Fibroblast of lung (primary cell): Measurements from ENCODE around the gene NFATC3. TPM values are rescaled to one million over a fixed set of nuclear protein-coding genes. Genes with fewer than 3 reads are reported as not detected.
A peak's percentile ranks its signal among the peaks of the same experiment; 100 is the strongest.

Source experiments
- DNase-seq, 2 donors: peaks; one replicate each; pipeline versions ENCODE4 v3.0.0 to v3.0.0-alpha.2; 2010; ENCODE audit warnings: low read depth in 2 of 2
- H2AFZ ChIP-seq: 2 replicates; pipeline ENCODE4 v1.5.1; 2012; ENCODE audit warnings: low read length, control low read depth, inconsistent platforms
- H3K27ac ChIP-seq: 2 replicates; pipeline ENCODE4 v1.5.1; 2011; ENCODE audit warnings: low read length, control low read depth; ENCODE audit not compliant: insufficient read depth
- H3K27me3 ChIP-seq: 2 replicates; pipeline ENCODE4 v1.5.1; 2011; ENCODE audit warnings: mild to moderate bottlenecking, low read length; ENCODE audit not compliant: control insufficient read depth, insufficient read depth
- H3K36me3 ChIP-seq: 2 replicates; pipeline ENCODE4 v1.5.1; 2011; ENCODE audit warnings: low read length; ENCODE audit not compliant: control insufficient read depth, insufficient read depth
- H3K4me1 ChIP-seq: 2 replicates; pipeline ENCODE4 v1.5.1; 2011; ENCODE audit warnings: low read length; ENCODE audit not compliant: control insufficient read depth, insufficient read depth; ENCODE audit errors: extremely low read depth
- H3K4me2 ChIP-seq: 2 replicates; pipeline ENCODE4 v1.5.1; 2011; ENCODE audit warnings: low read length, control low read depth; ENCODE audit not compliant: insufficient read depth; ENCODE audit errors: extremely low read depth
- H3K4me3 ChIP-seq, 4 experiments: fragments of 200-600 bp in 1 of 4; sonication (generic) in 1 of 4; replicated peaks in 1 of 4; 2 replicates each; pipeline ENCODE4 v1.5.1; 2011 to 2016; ENCODE audit warnings: low read length in 4 of 4, low read depth in 3 of 4, mild to moderate bottlenecking in 3 of 4, control low read depth in 2 of 4, inconsistent platforms in 1 of 4, mixed read lengths in 1 of 4; ENCODE audit not compliant: insufficient read depth in 1 of 4; ENCODE audit errors: control extremely low read depth in 1 of 4
- H3K79me2 ChIP-seq: 2 replicates; pipeline ENCODE4 v1.5.1; 2012; ENCODE audit warnings: mild to moderate bottlenecking, low read length, inconsistent platforms; ENCODE audit not compliant: control insufficient read depth, insufficient read depth
- H3K9ac ChIP-seq: 2 replicates; pipeline ENCODE4 v1.5.1; 2011; ENCODE audit warnings: mild to moderate bottlenecking, low read length, control low read depth; ENCODE audit not compliant: insufficient read depth
- H3K9me3 ChIP-seq: 2 replicates; pipeline ENCODE4 v1.5.1; 2012; ENCODE audit warnings: low read depth, low read length; ENCODE audit not compliant: control insufficient read depth, insufficient read depth
- H4K20me1 ChIP-seq: 2 replicates; pipeline ENCODE4 v1.5.1; 2011; ENCODE audit warnings: low read length; ENCODE audit not compliant: control insufficient read depth, insufficient read depth; ENCODE audit errors: extremely low read depth
- CTCF ChIP-seq, 2 donors: IDR thresholded peaks in 1 of 2; conservative IDR thresholded peaks in 1 of 2; 1 replicate in 1 of 2; 2 replicates in 1 of 2; pipeline ENCODE4 v1.5.1; 2011 to 2012; ENCODE audit warnings: low read length in 2 of 2, control low read depth in 1 of 2, inconsistent platforms in 1 of 2, low read depth in 1 of 2, mild to moderate bottlenecking in 1 of 2
- EZH2 ChIP-seq: IDR thresholded peaks from 2 replicates; pipeline ENCODE4 v1.5.1; 2012; ENCODE audit warnings: low read length, control low read depth, mild to moderate bottlenecking; ENCODE audit errors: missing control alignments
- polyA plus RNA-seq, 2 donors: library from polyadenylated mRNA; depleted of rRNA in 1 of 2; stranded (reverse) in 1 of 2; unstranded in 1 of 2; fragments of >200 nt; gene quantifications; 2 replicates each; pipeline ENCODE4 v1.2.1, GENCODE V29; 2011 to 2012; ENCODE audit warnings: missing spikeins in 1 of 2
- total RNA-seq: library from RNA; depleted of rRNA; stranded (reverse); fragments of >200 nt; gene quantifications from 2 replicates; pipeline ENCODE4 v1.2.1, GENCODE V29; 2014

NFATC3 gene
- total and polyA plus RNA-seq, 2 donors (not counting 1 experiment from before 2014, with no cell fraction given) = 9.6 to 10.6 TPM

GRCh38 chr16:68065716-68066305 is 19.4 kb upstream of the NFATC3 start:
- TF ChIP-seq EZH2 (no peak), CTCF (conservative IDR thresholded peaks at IDR 0.05 in 1 of 2, IDR thresholded peaks at IDR 0.05 in 1 of 2; ENCODE audit: low read depth in 1 of 2, low read length in 2 of 2) (no peak)
- H3K4me3 ChIP-seq = no peak overlapping the region
- no peaks in the 10 kb centered on the region for H4K20me1 ChIP-seq
- no peak overlapping the region for H3K4me2 ChIP-seq
- H3K4me1 ChIP-seq = peaks cover 13% of the 10 kb centered on the region
- peak overlapping the region; percentile 25 for H3K27ac ChIP-seq
- H3K79me2 ChIP-seq = no peaks in the 10 kb centered on the region
- no peaks in the 10 kb centered on the region for H3K9me3 ChIP-seq
- no peak overlapping the region for H2AFZ ChIP-seq
- no peaks in the 10 kb centered on the region for H3K27me3 ChIP-seq
- H3K9ac ChIP-seq = no peak overlapping the region
- peak; percentile 39 to 86 for DNase-seq
- H3K36me3 ChIP-seq = peaks cover 5% of the 10 kb centered on the region

GRCh38 chr16:68066763-68067162 is 18.4 kb upstream of the NFATC3 start:
- peaks cover 13% of the 10 kb centered on the region for H3K4me1 ChIP-seq
- H3K27ac ChIP-seq = no peak overlapping the region
- no peak overlapping the region for H3K4me2 ChIP-seq
- H3K9ac ChIP-seq = no peak overlapping the region
- H3K9me3 ChIP-seq = no peaks in the 10 kb centered on the region
- H3K36me3 ChIP-seq = peaks cover 8% of the 10 kb centered on the region
- DNase-seq = no peak
- no peaks in the 10 kb centered on the region for H4K20me1 ChIP-seq
- no peak overlapping the region for H3K4me3 ChIP-seq
- no peak overlapping the region for H2AFZ ChIP-seq
- no peak for TF ChIP-seq CTCF (conservative IDR thresholded peaks at IDR 0.05 in 1 of 2, IDR thresholded peaks at IDR 0.05 in 1 of 2; ENCODE audit: low read depth in 1 of 2, low read length in 2 of 2)
- no peak for TF ChIP-seq EZH2
- H3K27me3 ChIP-seq = no peaks in the 10 kb centered on the region
- H3K79me2 ChIP-seq = no peaks in the 10 kb centered on the region

- no peaks in the 10 kb centered on the region for H3K79me2 ChIP-seq
- peaks cover 7% of the 10 kb centered on the region for H3K36me3 ChIP-seq
- TF ChIP-seq EZH2 (no peak), CTCF (conservative IDR thresholded peaks at IDR 0.05 in 1 of 2, IDR thresholded peaks at IDR 0.05 in 1 of 2; ENCODE audit: low read depth in 1 of 2, low read length in 2 of 2) (no peak)
- H2AFZ ChIP-seq = no peak overlapping the region
- no peaks in the 10 kb centered on the region for H4K20me1 ChIP-seq
- no peak overlapping the region for H3K4me2 ChIP-seq
- H3K4me3 ChIP-seq = no peak overlapping the region
- peaks cover 13% of the 10 kb centered on the region for H3K4me1 ChIP-seq
- H3K9ac ChIP-seq = no peak overlapping the region
- H3K27ac ChIP-seq = no peak overlapping the region
- no peaks in the 10 kb centered on the region for H3K9me3 ChIP-seq
- no peak for DNase-seq
- H3K27me3 ChIP-seq = no peaks in the 10 kb centered on the region
Observed at GRCh38 chr16:68068926-68069325, 16.2 kb upstream of the NFATC3 start.
